GM19468 (cell line): ENCODE data around the gene FRMPD2.
"Not testable (repeated sequence)": the region's sequence is repeated elsewhere in the genome, so short reads cannot be mapped to it uniquely, and the experiment has no call there.

Experiments used
- ATAC-seq: cut with Tn5 transposase; IDR thresholded peaks from one replicate; pipeline ENCODE4 v1.9.1; 2021; ENCODE audit warnings: mild to moderate bottlenecking, moderate library complexity, moderate number of reproducible peaks; ENCODE audit not compliant: unreplicated experiment; ENCODE audit errors: extremely low read depth

The FRMPD2 gene

GRCh38 chr10:48154211-48155140 is 120.0 kb downstream of the FRMPD2 start:
- ATAC-seq = not testable (repeated sequence)

DNA sequence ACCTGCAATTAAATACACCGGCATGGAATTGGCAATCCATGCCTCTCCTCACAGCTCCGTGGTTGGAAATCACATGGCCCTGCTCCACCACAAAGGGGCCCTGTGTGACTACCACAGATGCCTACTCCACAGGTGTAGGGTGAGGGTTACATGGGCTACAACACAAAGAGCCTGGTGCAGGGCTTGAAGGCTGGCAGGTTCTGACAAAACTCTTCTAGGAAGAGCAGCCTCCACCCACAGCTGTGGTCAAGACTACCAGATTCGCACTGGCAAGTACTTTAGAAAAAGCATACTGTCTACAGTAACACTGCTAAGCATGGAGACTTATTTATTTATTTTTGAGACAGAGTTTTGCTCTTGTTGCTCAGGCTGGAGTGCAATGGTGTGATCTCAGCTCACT is 126.9 kb downstream of the FRMPD2 start:
- ATAC-seq = not testable (repeated sequence)

GRCh38 chr10:48143721-48144642 is 130.5 kb downstream of the FRMPD2 start:
- not testable (repeated sequence) for ATAC-seq

DNA sequence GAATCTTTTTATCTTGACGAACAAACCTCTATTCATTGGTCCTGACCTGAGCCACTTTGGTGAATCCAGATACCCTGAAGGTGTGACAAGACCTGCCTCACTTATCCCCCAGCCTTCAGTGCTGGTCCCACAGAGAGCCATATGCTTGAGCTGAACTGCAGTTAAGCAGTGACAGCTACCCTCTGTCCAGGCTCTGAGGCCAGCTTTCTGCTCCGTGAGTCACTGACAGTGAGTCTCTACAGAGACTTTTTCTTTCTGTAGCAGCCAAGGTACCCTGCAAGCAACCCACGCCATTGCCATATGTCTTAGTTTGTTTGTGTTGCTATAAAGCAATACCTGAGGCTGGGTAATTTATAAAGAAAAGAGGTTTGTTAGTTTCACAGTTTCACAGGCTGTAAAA is 133.5 kb downstream of the FRMPD2 start:
- ATAC-seq = not testable (repeated sequence)

DNA sequence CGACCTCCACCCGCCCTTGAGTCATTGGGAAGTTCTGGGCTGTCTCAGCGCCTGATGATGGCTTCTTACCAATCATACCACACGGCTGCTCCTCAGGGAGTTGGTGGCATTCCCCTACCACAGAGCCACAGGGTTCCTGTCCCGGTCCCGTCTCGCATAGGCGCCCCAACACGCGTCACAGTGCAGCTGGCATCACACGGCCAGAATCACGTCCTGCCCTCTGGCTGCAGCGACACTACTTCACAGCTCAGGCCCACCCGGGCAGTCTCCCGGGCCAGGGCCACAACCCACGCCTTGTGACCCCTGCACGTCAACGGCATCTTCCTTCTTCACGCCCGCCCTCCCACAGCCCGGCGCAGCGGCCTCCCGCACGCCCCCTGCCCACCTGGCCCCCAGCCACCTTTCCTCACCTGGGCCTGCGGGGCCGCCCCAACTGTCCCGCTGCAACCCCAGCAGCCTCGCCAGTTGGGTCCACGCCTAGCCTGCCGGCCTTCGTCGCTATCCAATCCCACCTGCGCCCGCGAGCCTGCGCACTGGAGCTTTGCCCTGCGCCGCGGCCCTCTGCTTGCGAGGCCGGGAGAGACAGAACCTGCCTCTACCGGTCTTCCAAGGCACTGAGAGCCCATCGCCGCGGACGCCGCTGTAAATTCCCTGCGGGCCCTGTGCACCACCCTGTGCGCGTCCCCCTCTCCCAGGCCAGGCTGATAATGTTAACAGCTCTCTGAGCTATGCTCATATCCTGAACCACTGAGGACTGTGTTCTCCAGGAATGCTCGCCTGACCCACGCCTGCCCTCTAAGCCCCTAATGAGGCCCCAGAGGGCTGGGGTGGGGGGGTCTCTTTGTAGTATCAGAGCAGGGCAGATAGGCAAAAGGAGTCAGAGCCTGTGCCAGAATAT is 134.3 kb downstream of the FRMPD2 start:
- ATAC-seq = not testable (repeated sequence)

DNA sequence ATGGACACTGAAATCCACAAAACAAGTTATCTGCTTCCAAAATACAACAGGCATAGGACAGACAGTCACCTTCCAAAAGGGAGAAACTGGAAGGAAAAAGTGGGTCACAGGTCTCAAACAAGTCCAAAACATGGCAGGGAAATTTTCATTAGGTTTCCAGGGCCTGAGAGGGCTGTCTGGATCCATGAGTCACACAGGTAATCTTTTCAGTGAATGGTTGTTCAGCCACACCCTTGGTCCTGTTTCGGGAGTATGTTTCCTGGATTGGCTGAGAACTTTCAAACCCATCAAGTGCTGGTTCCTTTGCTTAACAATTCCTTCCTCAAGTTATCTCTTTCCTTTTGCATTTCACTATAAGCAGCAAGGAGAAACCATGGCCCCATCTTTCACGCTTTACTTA is 145.5 kb downstream of the FRMPD2 start:
- ATAC-seq = not testable (repeated sequence)

DNA sequence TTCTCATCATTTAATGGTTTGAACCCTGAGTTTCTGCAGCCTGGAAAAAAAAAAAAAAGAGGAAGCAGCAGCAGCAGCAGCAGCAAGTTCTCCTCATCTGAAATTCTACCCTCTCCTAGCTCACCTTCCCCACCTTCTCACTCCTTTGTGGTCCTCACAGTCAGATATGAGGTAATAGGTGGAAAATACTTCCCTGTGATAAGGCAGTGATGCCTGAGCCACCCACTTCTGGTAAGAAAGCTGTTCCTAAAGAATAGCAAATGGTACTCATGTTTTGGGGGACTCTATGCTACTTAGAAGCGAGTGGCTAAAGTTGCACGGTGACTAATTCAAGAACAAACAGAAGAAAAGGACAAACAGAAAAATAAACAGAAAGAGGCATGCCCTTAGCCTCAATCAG is 148.2 kb downstream of the FRMPD2 start:
- not testable (repeated sequence) for ATAC-seq

DNA sequence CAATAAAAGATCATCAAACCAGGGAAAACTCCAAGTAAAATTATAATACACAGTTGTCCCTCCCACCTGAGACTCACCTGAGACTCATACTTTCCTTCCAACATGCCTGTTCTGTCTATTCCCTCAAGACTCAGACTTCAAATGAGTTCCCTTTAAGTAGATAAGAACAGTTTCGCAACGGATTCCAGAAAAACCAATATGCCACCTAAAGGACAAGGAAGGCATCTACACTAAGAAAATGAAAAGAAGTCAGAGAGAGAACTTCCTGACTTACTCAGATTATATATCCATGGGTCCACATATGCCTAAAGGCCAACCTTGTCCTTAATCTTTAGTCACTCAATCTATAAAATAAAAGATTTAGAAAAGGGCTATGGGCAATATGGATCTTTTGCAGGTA is 148.9 kb downstream of the FRMPD2 start:
- not testable (repeated sequence) for ATAC-seq

GRCh38 chr10:48122618-48123017 is 151.9 kb downstream of the FRMPD2 start:
- ATAC-seq = not testable (repeated sequence)

DNA sequence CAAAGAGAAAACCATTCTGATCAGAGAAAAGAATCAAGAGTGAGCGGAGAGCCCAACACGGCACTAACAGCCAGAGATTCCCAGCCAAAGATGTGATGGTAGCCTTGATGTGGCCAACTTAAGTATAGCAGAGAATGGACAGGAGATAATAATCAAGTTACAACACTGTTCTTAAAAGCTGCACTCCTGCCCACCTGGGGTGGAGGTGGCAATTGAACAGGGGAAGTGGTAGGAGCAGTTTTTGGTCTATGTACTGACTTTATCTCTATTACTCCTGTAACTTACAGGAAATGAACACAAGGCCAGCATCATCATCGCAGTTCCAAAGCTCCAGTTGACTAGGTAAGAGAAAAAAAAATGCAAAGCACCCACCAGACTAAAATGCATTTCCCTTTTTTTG is 164.2 kb downstream of the FRMPD2 start:
- ATAC-seq = not testable (repeated sequence)
